SK-N-SH (cell line): Measurements from ENCODE around the gene MGA. TPM values are rescaled to one million over a fixed set of nuclear protein-coding genes. Genes with fewer than 3 reads are reported as not detected.
A peak's percentile ranks its signal among the peaks of the same experiment; 100 is the strongest.

Experiments
- CTCF ChIA-PET: fragments of 300-600, 350-600 bp; formaldehyde crosslinking; extraction: SDS; loops from one replicate; lab custom pipeline; 2021; lab: Yijun Ruan, JAX
- POLR2A ChIA-PET: fragments of 350-600 bp; sonication (Branson Sonifier 250); formaldehyde crosslinking; extraction: SDS; loops from one replicate; lab custom pipeline; 2020; ENCODE audit warnings: antibody characterized with exemption, inconsistent platforms; lab: Yijun Ruan, JAX
- DNase-seq: peaks from one replicate; pipeline ENCODE4 v3.0.0; 2012
- H2AFZ ChIP-seq: fragments of 200-600 bp; sonication (generic); 2 replicates; pipeline ENCODE4 v1.8.1; 2016; ENCODE audit warnings: antibody characterized with exemption, mild to moderate bottlenecking, low read depth
- H3F3A ChIP-seq: fragments of 200-600 bp; sonication (generic); replicated peaks from 2 replicates; pipeline ENCODE3; 2016; ENCODE audit warnings: antibody characterized with exemption, mild to moderate bottlenecking; ENCODE audit not compliant: insufficient read depth
- H3K27ac ChIP-seq, 2 experiments: fragments of 200-500 bp in 1 of 2; fragments of 200-600 bp in 1 of 2; sonication (Bioruptor generic) in 1 of 2; sonication (generic), shearing (Covaris generic) in 1 of 2; 2 replicates each; pipeline versions ENCODE4 v1.5.1 to v1.6.1; 2014 to 2016; ENCODE audit warnings: low read depth in 2 of 2, inconsistent platforms in 1 of 2, low read length in 1 of 2, mild to moderate bottlenecking in 1 of 2, mixed read lengths in 1 of 2
- H3K27me3 ChIP-seq: fragments of 200-600 bp; sonication (generic), shearing (Covaris generic); 2 replicates; pipeline ENCODE4 v1.6.1; 2016; ENCODE audit warnings: mixed run types; ENCODE audit not compliant: insufficient read depth
- H3K36me3 ChIP-seq, 2 experiments: fragments of 200-500 bp in 1 of 2; fragments of 200-600 bp in 1 of 2; sonication (Bioruptor generic) in 1 of 2; sonication (generic) in 1 of 2; replicated peaks in 1 of 2; 2 replicates each; pipeline versions ENCODE3 to v1.5.1; 2014 to 2016; ENCODE audit warnings: low read length in 1 of 2, mild to moderate bottlenecking in 1 of 2; ENCODE audit not compliant: insufficient read depth in 2 of 2, control insufficient read depth in 1 of 2
- H3K4me1 ChIP-seq, 2 experiments: fragments of 200-500 bp in 1 of 2; fragments of 200-600 bp in 1 of 2; sonication (Bioruptor generic) in 1 of 2; sonication (generic), shearing (Covaris generic) in 1 of 2; 2 replicates each; pipeline versions ENCODE4 v1.5.1 to v1.6.1; 2014 to 2016; ENCODE audit warnings: low read depth in 1 of 2, low read length in 1 of 2, mixed run types in 1 of 2; ENCODE audit not compliant: insufficient read depth in 2 of 2, control insufficient read depth in 1 of 2
- H3K4me2 ChIP-seq: fragments of 200-600 bp; sonication (generic), shearing (Covaris generic); 2 replicates; pipeline ENCODE4 v1.6.1; 2017; ENCODE audit warnings: mixed run types
- H3K4me3 ChIP-seq, 2 experiments: fragments of 200-500 bp in 1 of 2; fragments of 200-600 bp in 1 of 2; sonication (Bioruptor generic) in 1 of 2; sonication (generic), shearing (Covaris generic) in 1 of 2; 2 replicates each; pipeline versions ENCODE4 v1.5.1 to v1.8.1; 2014 to 2016; ENCODE audit warnings: low read depth in 2 of 2, inconsistent platforms in 1 of 2, low read length in 1 of 2, mild to moderate bottlenecking in 1 of 2, mixed read lengths in 1 of 2, moderate library complexity in 1 of 2
- H3K79me2 ChIP-seq: fragments of 200-600 bp; sonication (generic); 2 replicates; pipeline ENCODE4 v1.8.1; 2017; ENCODE audit warnings: mild to moderate bottlenecking; ENCODE audit not compliant: insufficient read depth
- H3K9ac ChIP-seq: fragments of 200-600 bp; sonication (generic); 2 replicates; pipeline ENCODE4 v1.6.1; 2017; ENCODE audit warnings: mixed run types
- H3K9me2 ChIP-seq: fragments of 200-600 bp; sonication (generic); 2 replicates; pipeline ENCODE4 v1.6.1; 2017; ENCODE audit warnings: mixed run types
- H3K9me3 ChIP-seq: fragments of 200-600 bp; sonication (generic); 2 replicates; pipeline ENCODE4 v1.6.1; 2017; ENCODE audit warnings: mixed run types, mild to moderate bottlenecking, moderate library complexity
- H4K20me1 ChIP-seq: fragments of 200-600 bp; sonication (generic); 2 replicates; pipeline ENCODE4 v1.6.1; 2017; ENCODE audit warnings: mild to moderate bottlenecking, mixed run types; ENCODE audit not compliant: insufficient read depth
- CHD2 ChIP-seq: fragments of 150-350 bp; IDR thresholded peaks from 2 replicates; pipeline ENCODE4 v1.6.1; 2018; ENCODE audit warnings: low read length; ENCODE audit not compliant: partially characterized antibody
- ELF1 ChIP-seq: IDR thresholded peaks from 2 replicates; pipeline ENCODE4 v1.4.0; 2012
- FOSL2 ChIP-seq: IDR thresholded peaks from 2 replicates; pipeline ENCODE4 v1.4.0; 2012; ENCODE audit warnings: low read depth, mild to moderate bottlenecking, moderate library complexity, borderline replicate concordance
- FOXM1 ChIP-seq: IDR thresholded peaks from 2 replicates; pipeline ENCODE4 v1.4.0; 2012; ENCODE audit warnings: low read depth, mild to moderate bottlenecking
- GABPA ChIP-seq: IDR thresholded peaks from 2 replicates; pipeline ENCODE4 v1.4.0; 2012; ENCODE audit warnings: low read depth, mild to moderate bottlenecking
- GATA2 ChIP-seq: sonication (generic); formaldehyde crosslinking; IDR thresholded peaks from 2 replicates; pipeline ENCODE4 v1.5.0; 2020; ENCODE audit warnings: mild to moderate bottlenecking, missing genetic modification reagents
- NFIC ChIP-seq: IDR thresholded peaks from 2 replicates; pipeline ENCODE4 v1.4.0; 2012; ENCODE audit warnings: borderline replicate concordance
- POLR2AphosphoS5 ChIP-seq: IDR thresholded peaks from 2 replicates; pipeline ENCODE4 v1.6.1; 2012; ENCODE audit warnings: low read depth, low read length
- RAD21 ChIP-seq: IDR thresholded peaks from 2 replicates; pipeline ENCODE4 v1.6.1; 2012; ENCODE audit warnings: mild to moderate bottlenecking, low read length
- RCOR1 ChIP-seq: fragments of 150-350 bp; IDR thresholded peaks from 2 replicates; pipeline ENCODE4 v1.6.1; 2017; ENCODE audit warnings: antibody characterized with exemption, low read length
- RFX5 ChIP-seq: IDR thresholded peaks from 2 replicates; pipeline ENCODE4 v1.6.1; 2012; ENCODE audit warnings: mild to moderate bottlenecking, improper control_type of control experiment, low read length
- RXRA ChIP-seq: IDR thresholded peaks from 2 replicates; pipeline ENCODE4 v1.4.0; 2012; ENCODE audit warnings: low read depth, mild to moderate bottlenecking, borderline replicate concordance
- SMC3 ChIP-seq: IDR thresholded peaks from 2 replicates; pipeline ENCODE4 v1.6.1; 2012; ENCODE audit warnings: low read depth, low read length, improper control_type of control experiment
- TEAD4 ChIP-seq: IDR thresholded peaks from 2 replicates; pipeline ENCODE4 v1.4.0; 2012; ENCODE audit warnings: mild to moderate bottlenecking, borderline replicate concordance; ENCODE audit not compliant: insufficient read depth
- USF1 ChIP-seq: IDR thresholded peaks from 2 replicates; pipeline ENCODE4 v1.4.0; 2012; ENCODE audit warnings: low read depth, borderline replicate concordance
- ZBTB33 ChIP-seq: IDR thresholded peaks from 2 replicates; pipeline ENCODE4 v1.4.0; 2012; ENCODE audit warnings: low read depth, borderline replicate concordance
- WGBS: methylation state at CpG from one replicate; pipeline ENCODE4 v1.1.6; 2017; ENCODE audit warnings: low lambda C conversion rate; 5-methylcytosine and 5-hydroxymethylcytosine counted together
- polyA plus RNA-seq, 3 experiments: library from polyadenylated mRNA; depleted of rRNA; stranded (reverse); fragments of >200 nt; gene quantifications; 2 replicates each; pipeline ENCODE4 v1.2.3, GENCODE V29; 2012
- TF ChIP-seq, protein P1 (sequence below): fragments of 150-350 bp; IDR thresholded peaks from 2 replicates; pipeline ENCODE4 v1.6.1; 2017; ENCODE audit warnings: antibody characterized with exemption, low read length, low read depth, borderline replicate concordance
- TF ChIP-seq, protein P2 (sequence below): IDR thresholded peaks from 2 replicates; pipeline ENCODE4 v1.4.0; 2012; ENCODE audit warnings: low read depth
- TF ChIP-seq, protein P3 (sequence below): IDR thresholded peaks from 2 replicates; pipeline ENCODE4; 2012
- TF ChIP-seq, protein P4 (sequence below): fragments of 200-600 bp; sonication (generic); IDR thresholded peaks from 2 replicates; pipeline ENCODE4 v1.6.1; 2017; ENCODE audit warnings: antibody characterized with exemption, mild to moderate bottlenecking, moderate library complexity

MGA gene
- polyA plus RNA-seq, 1 of the 3 experiments (the other 2 are of a cell fraction) = 2.3 TPM

- TF ChIP-seq POLR2AphosphoS5 (no peak), ZBTB33 (no peak), FOXM1 (no peak), RAD21 (no peak)
- TF ChIP-seq, all 33 proteins: peak for 5
Measured at GRCh38 chr15:41777421-41777973, 117.3 kb downstream of the MGA start (continued).

GRCh38 chr15:41778521-41778920 lies 118.3 kb downstream of the MGA start:
- H3K9ac ChIP-seq = no peak overlapping the region
- H3K9me2 ChIP-seq = no peaks in the 10 kb centered on the region
- H2AFZ ChIP-seq = no peak overlapping the region
- H4K20me1 ChIP-seq = no peaks in the 10 kb centered on the region
- H3K4me2 ChIP-seq = peak overlapping the region; percentile 97; the same call in 1 of the 2 replicates
- H3K36me3 ChIP-seq = no peaks in the 10 kb centered on the region
- CTCF ChIA-PET = interaction anchor here (0.7 to 6.9 kb wide), 5 partner anchors 16 to 221 kb away, joined by 3 to 77 read pairs (median 4); no protein-coding TSS in a partner anchor
- H3K9me3 ChIP-seq = no peaks in the 10 kb centered on the region
- peak overlapping the region in 1 of 2 experiments; percentile 58; a peak in 2 of 4 replicates for H3K27ac ChIP-seq
- TF ChIP-seq NFIC (no peak), CHD2 (no peak), ELF1 (no peak), TEAD4 (no peak), USF1 (no peak), FOSL2 (no peak), RCOR1 (no peak), RFX5 (no peak), GATA2 (CRISPR knock-in tag) (no peak), GABPA (no peak), RXRA (no peak), ZBTB33 (no peak), SMC3 (no peak)
- TF ChIP-seq, protein P1, sequence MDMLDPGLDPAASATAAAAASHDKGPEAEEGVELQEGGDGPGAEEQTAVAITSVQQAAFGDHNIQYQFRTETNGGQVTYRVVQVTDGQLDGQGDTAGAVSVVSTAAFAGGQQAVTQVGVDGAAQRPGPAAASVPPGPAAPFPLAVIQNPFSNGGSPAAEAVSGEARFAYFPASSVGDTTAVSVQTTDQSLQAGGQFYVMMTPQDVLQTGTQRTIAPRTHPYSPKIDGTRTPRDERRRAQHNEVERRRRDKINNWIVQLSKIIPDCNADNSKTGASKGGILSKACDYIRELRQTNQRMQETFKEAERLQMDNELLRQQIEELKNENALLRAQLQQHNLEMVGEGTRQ = no peak
- TF ChIP-seq, protein P2, sequence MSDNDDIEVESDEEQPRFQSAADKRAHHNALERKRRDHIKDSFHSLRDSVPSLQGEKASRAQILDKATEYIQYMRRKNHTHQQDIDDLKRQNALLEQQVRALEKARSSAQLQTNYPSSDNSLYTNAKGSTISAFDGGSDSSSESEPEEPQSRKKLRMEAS = no peak
- TF ChIP-seq, protein P3, sequence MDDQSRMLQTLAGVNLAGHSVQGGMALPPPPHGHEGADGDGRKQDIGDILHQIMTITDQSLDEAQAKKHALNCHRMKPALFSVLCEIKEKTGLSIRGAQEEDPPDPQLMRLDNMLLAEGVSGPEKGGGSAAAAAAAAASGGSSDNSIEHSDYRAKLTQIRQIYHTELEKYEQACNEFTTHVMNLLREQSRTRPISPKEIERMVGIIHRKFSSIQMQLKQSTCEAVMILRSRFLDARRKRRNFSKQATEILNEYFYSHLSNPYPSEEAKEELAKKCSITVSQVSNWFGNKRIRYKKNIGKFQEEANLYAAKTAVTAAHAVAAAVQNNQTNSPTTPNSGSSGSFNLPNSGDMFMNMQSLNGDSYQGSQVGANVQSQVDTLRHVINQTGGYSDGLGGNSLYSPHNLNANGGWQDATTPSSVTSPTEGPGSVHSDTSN = no peak
- TF ChIP-seq, protein P4, sequence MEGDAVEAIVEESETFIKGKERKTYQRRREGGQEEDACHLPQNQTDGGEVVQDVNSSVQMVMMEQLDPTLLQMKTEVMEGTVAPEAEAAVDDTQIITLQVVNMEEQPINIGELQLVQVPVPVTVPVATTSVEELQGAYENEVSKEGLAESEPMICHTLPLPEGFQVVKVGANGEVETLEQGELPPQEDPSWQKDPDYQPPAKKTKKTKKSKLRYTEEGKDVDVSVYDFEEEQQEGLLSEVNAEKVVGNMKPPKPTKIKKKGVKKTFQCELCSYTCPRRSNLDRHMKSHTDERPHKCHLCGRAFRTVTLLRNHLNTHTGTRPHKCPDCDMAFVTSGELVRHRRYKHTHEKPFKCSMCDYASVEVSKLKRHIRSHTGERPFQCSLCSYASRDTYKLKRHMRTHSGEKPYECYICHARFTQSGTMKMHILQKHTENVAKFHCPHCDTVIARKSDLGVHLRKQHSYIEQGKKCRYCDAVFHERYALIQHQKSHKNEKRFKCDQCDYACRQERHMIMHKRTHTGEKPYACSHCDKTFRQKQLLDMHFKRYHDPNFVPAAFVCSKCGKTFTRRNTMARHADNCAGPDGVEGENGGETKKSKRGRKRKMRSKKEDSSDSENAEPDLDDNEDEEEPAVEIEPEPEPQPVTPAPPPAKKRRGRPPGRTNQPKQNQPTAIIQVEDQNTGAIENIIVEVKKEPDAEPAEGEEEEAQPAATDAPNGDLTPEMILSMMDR = no peak
- no peak for DNase-seq
- WGBS = 100% methylated on average over 1 of the region's 1 CpG
- H3K27me3 ChIP-seq = no peaks in the 10 kb centered on the region
- H3F3A ChIP-seq = peaks cover 13% of the 10 kb centered on the region
- POLR2A ChIA-PET = no interaction called here
- H3K4me3 ChIP-seq = no peak overlapping the region
- H3K79me2 ChIP-seq = peaks cover 75% of the 10 kb centered on the region
- peaks cover 20 to 36% of the 10 kb centered on the region in 2 experiments for H3K4me1 ChIP-seq
